SK-N-SH (cell line): ENCODE data around the gene KCNT1. TPM values are rescaled to one million over a fixed set of nuclear protein-coding genes. Genes with fewer than 3 reads are reported as not detected.

ENCODE experiments used
- CTCF ChIA-PET: fragments of 300-600, 350-600 bp; formaldehyde crosslinking; extraction: SDS; loops from one replicate; lab custom pipeline; 2021; lab: Yijun Ruan, JAX
- POLR2A ChIA-PET: fragments of 350-600 bp; sonication (Branson Sonifier 250); formaldehyde crosslinking; extraction: SDS; loops from one replicate; lab custom pipeline; 2020; ENCODE audit warnings: antibody characterized with exemption, inconsistent platforms; lab: Yijun Ruan, JAX
- DNase-seq: peaks from one replicate; pipeline ENCODE4 v3.0.0; 2012
- H2AFZ ChIP-seq: fragments of 200-600 bp; sonication (generic); 2 replicates; pipeline ENCODE4 v1.8.1; 2016; ENCODE audit warnings: antibody characterized with exemption, mild to moderate bottlenecking, low read depth
- H3F3A ChIP-seq: fragments of 200-600 bp; sonication (generic); replicated peaks from 2 replicates; pipeline ENCODE3; 2016; ENCODE audit warnings: antibody characterized with exemption, mild to moderate bottlenecking; ENCODE audit not compliant: insufficient read depth
- H3K27ac ChIP-seq, 2 experiments: fragments of 200-500 bp in 1 of 2; fragments of 200-600 bp in 1 of 2; sonication (Bioruptor generic) in 1 of 2; sonication (generic), shearing (Covaris generic) in 1 of 2; 2 replicates each; pipeline versions ENCODE4 v1.5.1 to v1.6.1; 2014 to 2016; ENCODE audit warnings: low read depth in 2 of 2, inconsistent platforms in 1 of 2, low read length in 1 of 2, mild to moderate bottlenecking in 1 of 2, mixed read lengths in 1 of 2
- H3K27me3 ChIP-seq: fragments of 200-600 bp; sonication (generic), shearing (Covaris generic); 2 replicates; pipeline ENCODE4 v1.6.1; 2016; ENCODE audit warnings: mixed run types; ENCODE audit not compliant: insufficient read depth
- H3K36me3 ChIP-seq, 2 experiments: fragments of 200-500 bp in 1 of 2; fragments of 200-600 bp in 1 of 2; sonication (Bioruptor generic) in 1 of 2; sonication (generic) in 1 of 2; replicated peaks in 1 of 2; 2 replicates each; pipeline versions ENCODE3 to v1.5.1; 2014 to 2016; ENCODE audit warnings: low read length in 1 of 2, mild to moderate bottlenecking in 1 of 2; ENCODE audit not compliant: insufficient read depth in 2 of 2, control insufficient read depth in 1 of 2
- H3K4me1 ChIP-seq, 2 experiments: fragments of 200-500 bp in 1 of 2; fragments of 200-600 bp in 1 of 2; sonication (Bioruptor generic) in 1 of 2; sonication (generic), shearing (Covaris generic) in 1 of 2; 2 replicates each; pipeline versions ENCODE4 v1.5.1 to v1.6.1; 2014 to 2016; ENCODE audit warnings: low read depth in 1 of 2, low read length in 1 of 2, mixed run types in 1 of 2; ENCODE audit not compliant: insufficient read depth in 2 of 2, control insufficient read depth in 1 of 2
- H3K4me2 ChIP-seq: fragments of 200-600 bp; sonication (generic), shearing (Covaris generic); 2 replicates; pipeline ENCODE4 v1.6.1; 2017; ENCODE audit warnings: mixed run types
- H3K4me3 ChIP-seq, 2 experiments: fragments of 200-500 bp in 1 of 2; fragments of 200-600 bp in 1 of 2; sonication (Bioruptor generic) in 1 of 2; sonication (generic), shearing (Covaris generic) in 1 of 2; 2 replicates each; pipeline versions ENCODE4 v1.5.1 to v1.8.1; 2014 to 2016; ENCODE audit warnings: low read depth in 2 of 2, inconsistent platforms in 1 of 2, low read length in 1 of 2, mild to moderate bottlenecking in 1 of 2, mixed read lengths in 1 of 2, moderate library complexity in 1 of 2
- H3K79me2 ChIP-seq: fragments of 200-600 bp; sonication (generic); 2 replicates; pipeline ENCODE4 v1.8.1; 2017; ENCODE audit warnings: mild to moderate bottlenecking; ENCODE audit not compliant: insufficient read depth
- H3K9ac ChIP-seq: fragments of 200-600 bp; sonication (generic); 2 replicates; pipeline ENCODE4 v1.6.1; 2017; ENCODE audit warnings: mixed run types
- H3K9me2 ChIP-seq: fragments of 200-600 bp; sonication (generic); 2 replicates; pipeline ENCODE4 v1.6.1; 2017; ENCODE audit warnings: mixed run types
- H3K9me3 ChIP-seq: fragments of 200-600 bp; sonication (generic); 2 replicates; pipeline ENCODE4 v1.6.1; 2017; ENCODE audit warnings: mixed run types, mild to moderate bottlenecking, moderate library complexity
- H4K20me1 ChIP-seq: fragments of 200-600 bp; sonication (generic); 2 replicates; pipeline ENCODE4 v1.6.1; 2017; ENCODE audit warnings: mild to moderate bottlenecking, mixed run types; ENCODE audit not compliant: insufficient read depth
- CHD2 ChIP-seq: fragments of 150-350 bp; IDR thresholded peaks from 2 replicates; pipeline ENCODE4 v1.6.1; 2018; ENCODE audit warnings: low read length; ENCODE audit not compliant: partially characterized antibody
- ELF1 ChIP-seq: IDR thresholded peaks from 2 replicates; pipeline ENCODE4 v1.4.0; 2012
- EP300 ChIP-seq, 2 experiments: IDR thresholded peaks; 2 replicates each; pipeline versions ENCODE4 v1.4.0 to v1.6.1; 2012; ENCODE audit warnings: borderline replicate concordance in 1 of 2, low read depth in 1 of 2, low read length in 1 of 2
- EZH2phosphoT487 ChIP-seq: fragments of 200-600 bp; sonication (generic); IDR thresholded peaks from 2 replicates; pipeline ENCODE4 v1.6.1; 2017; ENCODE audit warnings: low read depth, mixed run types, mild to moderate bottlenecking, antibody characterized with exemption, moderate library complexity, borderline replicate concordance
- FOSL2 ChIP-seq: IDR thresholded peaks from 2 replicates; pipeline ENCODE4 v1.4.0; 2012; ENCODE audit warnings: low read depth, mild to moderate bottlenecking, moderate library complexity, borderline replicate concordance
- FOXJ3 ChIP-seq: sonication (generic); formaldehyde crosslinking; IDR thresholded peaks from 2 replicates; pipeline ENCODE4 v1.5.1; 2020; ENCODE audit warnings: mild to moderate bottlenecking, missing genetic modification reagents
- MEF2A ChIP-seq: IDR thresholded peaks from 2 replicates; pipeline ENCODE4 v1.4.0; 2012; ENCODE audit warnings: low read depth, borderline replicate concordance
- MXI1 ChIP-seq: IDR thresholded peaks from 2 replicates; pipeline ENCODE4 v1.6.1; 2012; ENCODE audit warnings: mild to moderate bottlenecking, low read depth, low read length, improper control_type of control experiment
- NFIC ChIP-seq: IDR thresholded peaks from 2 replicates; pipeline ENCODE4 v1.4.0; 2012; ENCODE audit warnings: borderline replicate concordance
- NRF1 ChIP-seq: IDR thresholded peaks from 2 replicates; pipeline ENCODE4 v1.6.1; 2012; ENCODE audit warnings: low read depth, mild to moderate bottlenecking, low read length
- POLR2AphosphoS5 ChIP-seq: IDR thresholded peaks from 2 replicates; pipeline ENCODE4 v1.6.1; 2012; ENCODE audit warnings: low read depth, low read length
- RCOR1 ChIP-seq: fragments of 150-350 bp; IDR thresholded peaks from 2 replicates; pipeline ENCODE4 v1.6.1; 2017; ENCODE audit warnings: antibody characterized with exemption, low read length
- RXRA ChIP-seq: IDR thresholded peaks from 2 replicates; pipeline ENCODE4 v1.4.0; 2012; ENCODE audit warnings: low read depth, mild to moderate bottlenecking, borderline replicate concordance
- SMC3 ChIP-seq: IDR thresholded peaks from 2 replicates; pipeline ENCODE4 v1.6.1; 2012; ENCODE audit warnings: low read depth, low read length, improper control_type of control experiment
- TAF1 ChIP-seq: IDR thresholded peaks from 2 replicates; pipeline ENCODE4 v1.6.1; 2012; ENCODE audit warnings: low read depth, mild to moderate bottlenecking, low read length, moderate library complexity, borderline replicate concordance
- TCF12 ChIP-seq: IDR thresholded peaks from 2 replicates; pipeline ENCODE4 v1.4.0; 2012
- TEAD4 ChIP-seq: IDR thresholded peaks from 2 replicates; pipeline ENCODE4 v1.4.0; 2012; ENCODE audit warnings: mild to moderate bottlenecking, borderline replicate concordance; ENCODE audit not compliant: insufficient read depth
- WGBS: methylation state at CpG from one replicate; pipeline ENCODE4 v1.1.6; 2017; ENCODE audit warnings: low lambda C conversion rate; 5-methylcytosine and 5-hydroxymethylcytosine counted together
- polyA plus RNA-seq, 3 experiments: library from polyadenylated mRNA; depleted of rRNA; stranded (reverse); fragments of >200 nt; gene quantifications; 2 replicates each; pipeline ENCODE4 v1.2.3, GENCODE V29; 2012
- TF ChIP-seq, protein P1 (sequence below): IDR thresholded peaks from 2 replicates; pipeline ENCODE4; 2012
- TF ChIP-seq, protein P2 (sequence below): IDR thresholded peaks from 2 replicates; pipeline ENCODE4 v1.4.0; 2012; ENCODE audit warnings: low read depth, borderline replicate concordance
- TF ChIP-seq, protein P3 (sequence below): IDR thresholded peaks from 2 replicates; pipeline ENCODE4 v1.4.0; 2012; ENCODE audit warnings: low read depth
- TF ChIP-seq, protein P4 (sequence below): fragments of 150-350 bp; IDR thresholded peaks from 2 replicates; pipeline ENCODE4 v1.6.1; 2017; ENCODE audit warnings: antibody characterized with exemption, low read length, low read depth, borderline replicate concordance

KCNT1 gene
- polyA plus RNA-seq, 1 of the 3 experiments (the other 2 are of a cell fraction): 0.08 TPM

DNA sequence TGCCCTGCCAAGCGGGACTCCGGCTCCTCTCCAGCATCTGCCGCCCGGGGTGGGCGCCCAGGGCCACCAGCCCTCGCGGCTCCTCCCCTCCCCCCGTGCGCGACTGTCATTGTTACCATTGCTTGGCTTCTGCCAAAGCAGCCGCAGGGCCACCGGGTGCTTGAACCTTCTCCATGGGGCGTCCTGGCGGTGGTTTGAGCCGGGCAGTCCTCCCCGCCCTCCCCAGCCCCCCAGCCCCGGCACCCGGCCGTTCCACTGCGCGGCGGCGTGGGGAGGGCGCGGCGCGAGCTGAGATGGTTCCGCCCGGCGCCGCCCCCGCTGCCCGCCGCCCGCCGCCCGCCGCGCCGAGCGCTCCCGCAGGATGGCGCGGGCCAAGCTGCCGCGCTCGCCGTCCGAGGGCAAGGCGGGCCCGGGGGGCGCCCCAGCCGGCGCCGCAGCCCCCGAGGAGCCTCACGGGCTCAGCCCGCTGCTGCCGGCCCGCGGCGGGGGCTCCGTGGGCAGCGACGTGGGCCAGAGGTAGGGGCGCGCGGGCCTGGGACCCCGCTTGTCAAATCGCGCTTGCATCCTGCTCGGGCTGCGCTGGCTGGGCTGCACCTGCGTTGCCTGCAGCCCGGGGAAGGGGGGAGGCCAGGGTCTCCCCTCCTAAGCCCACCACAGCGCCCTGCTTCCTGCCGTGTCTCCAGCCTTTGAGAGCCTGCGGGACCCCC lies 34.4 kb downstream of the KCNT1 start (continued):
- TF ChIP-seq, protein P1, sequence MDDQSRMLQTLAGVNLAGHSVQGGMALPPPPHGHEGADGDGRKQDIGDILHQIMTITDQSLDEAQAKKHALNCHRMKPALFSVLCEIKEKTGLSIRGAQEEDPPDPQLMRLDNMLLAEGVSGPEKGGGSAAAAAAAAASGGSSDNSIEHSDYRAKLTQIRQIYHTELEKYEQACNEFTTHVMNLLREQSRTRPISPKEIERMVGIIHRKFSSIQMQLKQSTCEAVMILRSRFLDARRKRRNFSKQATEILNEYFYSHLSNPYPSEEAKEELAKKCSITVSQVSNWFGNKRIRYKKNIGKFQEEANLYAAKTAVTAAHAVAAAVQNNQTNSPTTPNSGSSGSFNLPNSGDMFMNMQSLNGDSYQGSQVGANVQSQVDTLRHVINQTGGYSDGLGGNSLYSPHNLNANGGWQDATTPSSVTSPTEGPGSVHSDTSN: no peak
- TF ChIP-seq FOSL2 (no peak), EP300 (IDR thresholded peaks at IDR 0.05; ENCODE audit: borderline replicate concordance in 1 of 2, low read depth in 1 of 2, low read length in 1 of 2) (no peak), ELF1 (no peak), NFIC (no peak), POLR2AphosphoS5 (no peak), SMC3 (no peak), NRF1 (no peak), FOXJ3 (no peak)

DNA sequence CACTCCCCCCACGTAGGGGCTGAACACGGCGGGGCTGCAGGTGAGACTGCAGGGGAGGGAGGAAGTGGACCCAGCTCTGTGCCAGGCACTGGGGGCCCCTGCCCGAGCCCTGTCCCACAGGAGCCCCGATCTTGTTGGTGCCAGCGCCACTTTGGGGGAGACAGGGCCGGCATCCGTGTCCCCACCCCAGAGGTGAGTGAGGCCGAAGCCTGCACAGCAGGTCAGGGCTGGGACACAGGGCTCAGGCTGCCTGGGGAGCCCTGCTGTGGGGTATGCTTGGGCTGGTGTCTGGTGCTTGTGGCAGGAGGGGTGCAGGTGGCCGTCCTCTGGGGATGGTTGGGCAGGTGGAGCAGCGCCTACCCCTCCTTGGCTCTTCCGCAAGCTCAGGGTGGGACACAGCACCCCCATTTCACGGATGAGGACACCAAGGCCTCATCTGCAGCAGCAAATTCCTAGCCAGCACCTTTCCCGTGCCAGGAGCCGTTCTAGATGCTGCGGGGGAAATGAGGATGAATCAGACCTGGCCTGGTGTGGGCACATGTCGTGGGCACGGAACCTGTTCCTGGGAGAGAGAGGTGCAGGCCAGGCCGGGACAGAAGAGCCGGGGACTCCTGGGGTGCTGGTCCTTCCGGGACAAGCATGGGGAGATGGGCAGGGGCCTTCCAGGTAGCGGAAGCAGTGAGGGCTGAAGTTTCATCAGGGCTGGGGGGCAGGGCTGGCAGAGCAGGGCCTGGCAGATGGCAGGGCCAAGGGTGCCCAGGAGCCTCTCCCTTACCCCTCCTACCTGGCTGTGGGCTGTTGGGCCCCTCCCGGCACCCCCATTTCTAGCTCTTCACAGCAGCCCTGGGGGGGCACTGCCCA lies 35.2 kb downstream of the KCNT1 start:
- Histone ChIP-seq H4K20me1 (no peaks in the 10 kb centered on the region), H3K27me3 (no peaks in the 10 kb centered on the region), H3K4me2 (no peak overlapping the region), H3K9me2 (no peaks in the 10 kb centered on the region), H3K4me3 (no peak overlapping the region), H3K4me1 (no peaks in the 10 kb centered on the region), H3K79me2 (no peaks in the 10 kb centered on the region), H2AFZ (no peak overlapping the region), H3K27ac (no peak overlapping the region), H3K9me3 (no peaks in the 10 kb centered on the region), H3K9ac (no peak overlapping the region), H3F3A (no peaks in the 10 kb centered on the region), H3K36me3 (no peaks in the 10 kb centered on the region)
- WGBS: 54% methylated on average over 8 of the region's 23 CpGs
- no peak for DNase-seq
- POLR2A ChIA-PET: no interaction called here
- CTCF ChIA-PET: interaction anchor here (1.0 kb wide), 1 partner anchor 34 kb away, joined by 3 read pairs; no protein-coding TSS in a partner anchor
- TF ChIP-seq, protein P2, sequence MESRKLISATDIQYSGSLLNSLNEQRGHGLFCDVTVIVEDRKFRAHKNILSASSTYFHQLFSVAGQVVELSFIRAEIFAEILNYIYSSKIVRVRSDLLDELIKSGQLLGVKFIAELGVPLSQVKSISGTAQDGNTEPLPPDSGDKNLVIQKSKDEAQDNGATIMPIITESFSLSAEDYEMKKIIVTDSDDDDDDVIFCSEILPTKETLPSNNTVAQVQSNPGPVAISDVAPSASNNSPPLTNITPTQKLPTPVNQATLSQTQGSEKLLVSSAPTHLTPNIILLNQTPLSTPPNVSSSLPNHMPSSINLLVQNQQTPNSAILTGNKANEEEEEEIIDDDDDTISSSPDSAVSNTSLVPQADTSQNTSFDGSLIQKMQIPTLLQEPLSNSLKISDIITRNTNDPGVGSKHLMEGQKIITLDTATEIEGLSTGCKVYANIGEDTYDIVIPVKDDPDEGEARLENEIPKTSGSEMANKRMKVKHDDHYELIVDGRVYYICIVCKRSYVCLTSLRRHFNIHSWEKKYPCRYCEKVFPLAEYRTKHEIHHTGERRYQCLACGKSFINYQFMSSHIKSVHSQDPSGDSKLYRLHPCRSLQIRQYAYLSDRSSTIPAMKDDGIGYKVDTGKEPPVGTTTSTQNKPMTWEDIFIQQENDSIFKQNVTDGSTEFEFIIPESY: no peak
- TF ChIP-seq MXI1: no peak
- no peak for TF ChIP-seq CHD2
- no peak for TF ChIP-seq ELF1
- TF ChIP-seq FOSL2: no peak
- TF ChIP-seq, protein P1: no peak
- TF ChIP-seq, protein P3, sequence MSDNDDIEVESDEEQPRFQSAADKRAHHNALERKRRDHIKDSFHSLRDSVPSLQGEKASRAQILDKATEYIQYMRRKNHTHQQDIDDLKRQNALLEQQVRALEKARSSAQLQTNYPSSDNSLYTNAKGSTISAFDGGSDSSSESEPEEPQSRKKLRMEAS: no peak
- no peak for TF ChIP-seq RCOR1
- TF ChIP-seq, protein P4, sequence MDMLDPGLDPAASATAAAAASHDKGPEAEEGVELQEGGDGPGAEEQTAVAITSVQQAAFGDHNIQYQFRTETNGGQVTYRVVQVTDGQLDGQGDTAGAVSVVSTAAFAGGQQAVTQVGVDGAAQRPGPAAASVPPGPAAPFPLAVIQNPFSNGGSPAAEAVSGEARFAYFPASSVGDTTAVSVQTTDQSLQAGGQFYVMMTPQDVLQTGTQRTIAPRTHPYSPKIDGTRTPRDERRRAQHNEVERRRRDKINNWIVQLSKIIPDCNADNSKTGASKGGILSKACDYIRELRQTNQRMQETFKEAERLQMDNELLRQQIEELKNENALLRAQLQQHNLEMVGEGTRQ: no peak
- TF ChIP-seq SMC3: no peak
- no peak for TF ChIP-seq NRF1
- no peak for TF ChIP-seq TCF12
- TF ChIP-seq MEF2A: no peak
- TF ChIP-seq EZH2phosphoT487: no peak
- TF ChIP-seq TAF1: no peak
- no peak for TF ChIP-seq TEAD4
- TF ChIP-seq RXRA: no peak
